Measurements from ENCODE around the gene TMIGD3.

Gene TMIGD3

DNA sequence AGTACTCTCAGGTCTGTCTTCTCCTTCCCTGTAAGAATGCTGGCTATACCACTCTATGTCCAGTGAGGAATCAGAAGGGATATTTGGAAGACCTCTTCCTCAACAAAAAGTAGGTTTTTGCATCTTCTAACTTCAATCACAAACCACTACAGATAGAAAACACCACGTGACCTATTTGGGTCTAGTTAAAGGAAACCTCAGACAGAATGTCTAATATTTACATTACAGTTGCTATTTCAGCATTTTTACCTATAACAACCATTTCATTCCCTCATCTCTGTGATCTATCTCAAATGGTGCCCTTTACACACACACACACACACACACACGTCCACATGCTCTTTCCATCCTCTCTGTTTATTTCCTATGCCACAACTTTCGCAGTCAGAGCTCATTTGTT lies 7.9 kb upstream of the TMIGD3 start:
- no peak for DNase-seq (ENCODE audit: low read depth)
- H3K4me3 ChIP-seq (ENCODE audit: low read depth, low read length) = no peak overlapping the region

DNA sequence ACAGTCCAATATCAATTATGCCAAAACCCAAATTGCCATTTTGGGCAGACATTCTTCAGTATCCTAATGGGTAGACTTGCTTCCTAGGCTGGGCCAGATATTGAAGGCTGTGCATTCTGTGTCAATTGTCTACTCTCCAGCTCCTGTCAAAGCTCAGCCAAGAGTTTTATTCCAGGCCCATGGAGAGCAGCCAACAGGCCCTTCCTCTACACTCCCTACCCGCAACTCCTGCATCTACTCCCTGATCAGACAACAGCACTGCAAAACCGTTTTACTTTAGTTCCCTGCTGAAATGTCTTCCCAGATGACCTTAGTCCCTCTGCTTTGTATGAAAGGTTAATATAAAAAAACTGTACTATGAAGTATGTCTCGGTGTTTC lies 6.6 kb upstream of the TMIGD3 start:
- H3K4me3 ChIP-seq (ENCODE audit: low read depth, low read length) = no peak overlapping the region
- no peak for DNase-seq (ENCODE audit: low read depth)

DNA sequence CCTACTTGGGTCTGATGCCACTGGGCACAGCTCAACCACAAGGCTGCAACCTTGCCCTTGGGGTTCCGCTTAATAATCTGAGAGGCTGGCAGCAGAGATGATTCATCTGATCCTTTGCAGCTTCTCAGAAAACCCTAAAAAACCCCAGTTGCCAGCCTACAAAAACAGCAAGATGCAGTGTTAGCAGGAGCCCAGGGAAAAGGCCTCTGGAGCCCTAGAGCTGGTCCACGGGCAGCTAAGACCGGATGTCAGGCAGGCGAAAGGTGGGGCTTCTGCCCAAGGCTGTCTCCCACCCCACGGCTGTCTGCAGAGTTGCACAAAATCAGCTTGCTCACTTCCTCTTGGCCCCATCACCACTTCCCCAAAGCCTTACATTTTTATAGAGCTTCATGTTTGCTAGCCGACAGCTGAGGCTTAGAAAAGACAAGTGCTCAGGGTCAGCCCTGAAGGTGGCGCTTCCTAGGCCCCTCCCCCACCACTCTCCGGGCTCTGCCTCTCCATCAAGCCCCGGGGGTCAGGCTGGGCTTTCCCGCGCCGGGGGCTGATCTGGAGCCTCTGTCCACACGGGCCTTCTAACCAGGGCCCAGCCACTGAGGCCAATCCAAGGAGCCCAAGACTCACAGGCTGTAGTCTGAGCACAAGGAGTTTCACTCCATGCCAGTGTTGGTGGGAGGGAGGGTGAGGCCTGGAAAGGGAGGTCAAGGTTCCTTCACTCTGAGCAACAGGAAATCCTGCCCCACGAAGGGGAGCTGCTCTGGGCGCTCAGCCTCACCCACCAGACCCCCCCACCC lies 4.2 kb upstream of the TMIGD3 start:
- H3K4me3 ChIP-seq (ENCODE audit: low read depth, low read length) = peak overlapping the region; percentile 25
- DNase-seq (ENCODE audit: low read depth) = peak; percentile 38

DNA sequence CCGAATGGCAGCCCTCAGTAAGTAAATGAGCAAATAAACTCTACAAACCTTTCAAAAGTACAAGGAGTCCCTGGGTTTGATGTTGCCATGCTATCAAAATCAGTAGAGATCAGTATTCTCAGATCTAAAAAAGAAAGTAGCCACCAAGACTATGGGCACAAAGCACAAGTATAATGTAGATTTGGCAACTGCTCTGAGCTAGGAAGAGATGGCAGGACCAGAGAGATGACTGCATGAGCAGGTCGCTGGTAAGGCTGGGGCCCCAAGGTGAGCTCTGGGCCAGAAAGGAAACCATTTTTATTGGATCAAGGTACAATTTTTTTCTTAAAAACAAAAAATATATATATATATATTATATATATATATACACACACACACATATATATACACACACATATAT lies 3.1 kb upstream of the TMIGD3 start:
- DNase-seq (ENCODE audit: low read depth) = no peak
- H3K4me3 ChIP-seq (ENCODE audit: low read depth, low read length) = no peak overlapping the region

DNA sequence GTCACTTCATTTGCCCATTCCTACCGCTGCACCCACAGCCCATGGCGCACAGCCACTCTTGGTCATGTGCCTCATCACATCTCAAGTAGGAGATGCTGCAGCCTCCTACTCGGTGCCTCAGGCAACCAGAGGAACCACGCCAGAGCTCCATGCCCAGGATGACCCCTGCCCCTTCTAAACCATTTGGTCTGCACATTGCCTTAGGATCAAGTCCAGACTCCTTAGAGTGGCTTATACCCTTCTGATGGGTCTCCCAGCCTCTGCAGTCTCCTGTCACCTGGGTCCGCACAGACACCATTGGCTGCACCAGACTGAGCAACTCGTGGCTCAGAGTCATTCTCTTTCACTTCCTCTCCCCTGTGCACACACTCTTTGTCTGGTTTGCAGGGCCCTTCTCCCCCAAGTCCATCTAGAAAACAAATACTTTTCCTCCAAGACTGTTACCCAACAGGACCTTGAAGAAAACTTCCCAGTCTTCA lies 2.2 kb upstream of the TMIGD3 start:
- no peak for DNase-seq (ENCODE audit: low read depth)
- no peak overlapping the region for H3K4me3 ChIP-seq (ENCODE audit: low read depth, low read length)

DNA sequence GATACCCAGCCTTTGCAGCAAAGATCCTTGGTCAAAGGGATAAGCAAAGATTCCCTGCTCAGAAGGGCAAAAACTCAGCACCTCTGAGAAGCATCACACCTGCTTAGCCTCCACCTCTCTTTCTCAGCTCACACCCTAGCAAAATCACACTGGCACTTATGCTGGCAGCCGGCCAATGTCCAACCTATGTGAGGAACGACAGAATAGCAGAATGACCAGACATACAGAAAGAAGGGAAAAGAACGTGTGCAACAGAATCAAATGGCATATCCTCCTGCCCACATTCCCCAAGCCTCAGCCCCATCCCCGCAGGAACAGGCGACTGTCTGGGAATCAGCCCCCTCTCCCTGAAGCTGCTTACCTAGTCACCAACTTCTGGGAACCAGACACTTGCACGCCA lies 664 bp upstream of the TMIGD3 start:
- no peak overlapping the region for H3K4me3 ChIP-seq (ENCODE audit: low read depth, low read length)

DNA sequence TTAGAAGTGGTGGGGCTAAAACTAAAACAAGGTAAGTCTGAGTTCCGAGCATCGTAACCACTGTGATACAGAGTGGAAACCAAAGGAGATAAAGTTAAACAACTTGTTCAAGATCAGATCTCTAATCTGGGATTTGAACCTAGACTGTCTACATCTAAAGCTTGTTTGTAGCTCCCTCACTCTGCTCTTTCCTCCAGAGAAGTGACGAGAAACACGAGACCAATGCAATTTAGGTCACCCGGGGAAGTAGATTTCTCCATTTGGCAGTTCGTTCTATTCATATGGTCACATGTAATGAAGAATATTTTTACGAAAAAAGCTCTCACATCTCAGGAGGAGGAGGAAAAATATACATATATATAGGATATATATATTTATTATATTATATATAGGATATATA lies 1.8 kb downstream of the TMIGD3 start:
- DNase-seq (ENCODE audit: low read depth) = no peak
- no peak overlapping the region for H3K4me3 ChIP-seq (ENCODE audit: low read depth, low read length)

More for the DNA sequence above, 664 bp upstream of the TMIGD3 start:
- DNase-seq (ENCODE audit: low read depth) = no peak

DNA sequence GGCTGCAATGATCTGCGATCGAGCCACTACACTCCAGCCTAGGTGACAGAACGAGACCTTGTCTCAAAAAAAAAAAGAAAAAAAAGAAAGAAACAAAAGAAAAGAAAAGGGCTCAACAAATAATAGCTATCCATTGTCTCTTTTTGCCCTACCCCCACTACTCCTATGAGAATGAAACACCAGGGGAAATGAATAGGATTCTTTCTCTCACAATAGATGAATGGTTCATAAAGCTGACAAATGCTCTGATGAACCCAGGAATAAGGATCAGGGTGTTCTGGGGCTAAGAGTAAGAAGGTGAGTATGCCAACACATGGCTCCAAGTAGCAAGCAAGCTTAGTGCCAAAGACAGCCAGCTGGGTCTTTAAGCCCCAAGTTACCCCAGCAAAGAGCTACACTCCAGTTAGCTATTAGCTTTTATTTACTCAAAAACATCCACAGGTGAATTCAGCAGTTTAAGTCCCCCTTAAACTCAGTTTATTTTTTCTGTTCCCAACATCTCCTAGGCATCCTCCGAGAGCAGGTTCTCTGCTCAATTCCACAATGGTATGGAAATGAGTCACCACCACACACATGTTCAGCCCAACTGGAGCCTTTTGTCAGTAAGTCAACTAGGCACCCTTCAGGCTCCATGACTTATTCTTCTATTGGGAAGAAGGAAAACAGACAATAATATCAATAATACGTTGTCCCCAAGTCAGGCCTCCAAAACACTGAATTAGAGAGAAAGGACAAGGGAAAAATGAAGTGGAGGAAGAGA lies 4.2 kb downstream of the TMIGD3 start:
- no peak for DNase-seq (ENCODE audit: low read depth)
- H3K4me3 ChIP-seq (ENCODE audit: low read depth, low read length) = no peak overlapping the region

DNA sequence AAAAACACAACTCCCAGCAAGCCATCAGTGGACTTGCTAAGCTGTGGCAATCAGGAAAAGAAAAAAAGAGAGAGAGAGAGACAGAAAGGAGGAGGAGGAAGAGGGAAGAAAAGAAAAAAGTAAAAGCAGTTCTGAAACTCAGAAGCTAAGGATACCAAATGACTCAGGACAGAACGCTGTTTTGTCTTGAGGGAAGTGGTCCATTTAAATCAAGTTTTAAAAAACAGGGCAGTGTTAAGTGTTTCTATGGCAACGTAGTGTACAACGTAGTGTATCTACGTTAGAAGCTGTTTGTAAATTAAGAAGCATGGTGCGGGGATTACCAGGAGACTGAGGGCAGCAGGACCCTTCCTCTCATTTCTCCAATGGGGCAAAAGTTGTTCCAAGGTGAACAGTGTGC lies 5.8 kb downstream of the TMIGD3 start:
- DNase-seq (ENCODE audit: low read depth) = no peak
- H3K4me3 ChIP-seq (ENCODE audit: low read depth, low read length) = no peak overlapping the region

DNA sequence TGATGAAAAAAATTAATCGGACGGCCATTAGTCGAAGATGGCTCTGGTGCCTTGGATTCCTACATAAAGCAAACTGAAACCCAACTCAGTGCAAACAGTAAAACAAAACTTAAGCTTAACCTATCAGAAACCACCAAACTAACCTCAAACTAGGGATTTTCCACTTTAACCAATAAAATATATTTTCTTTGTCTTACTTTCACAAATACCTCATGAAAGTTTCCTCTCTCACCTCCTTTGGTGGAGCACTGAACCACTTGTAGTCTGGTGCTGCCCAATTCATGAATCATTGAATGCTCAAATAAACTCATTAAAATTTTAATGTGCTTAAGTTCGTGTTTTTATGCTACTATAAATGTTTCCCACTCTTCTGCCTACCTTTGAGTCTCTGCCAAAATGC lies 7.0 kb downstream of the TMIGD3 start:
- DNase-seq (ENCODE audit: low read depth) = no peak
- no peak overlapping the region for H3K4me3 ChIP-seq (ENCODE audit: low read depth, low read length)

DNA sequence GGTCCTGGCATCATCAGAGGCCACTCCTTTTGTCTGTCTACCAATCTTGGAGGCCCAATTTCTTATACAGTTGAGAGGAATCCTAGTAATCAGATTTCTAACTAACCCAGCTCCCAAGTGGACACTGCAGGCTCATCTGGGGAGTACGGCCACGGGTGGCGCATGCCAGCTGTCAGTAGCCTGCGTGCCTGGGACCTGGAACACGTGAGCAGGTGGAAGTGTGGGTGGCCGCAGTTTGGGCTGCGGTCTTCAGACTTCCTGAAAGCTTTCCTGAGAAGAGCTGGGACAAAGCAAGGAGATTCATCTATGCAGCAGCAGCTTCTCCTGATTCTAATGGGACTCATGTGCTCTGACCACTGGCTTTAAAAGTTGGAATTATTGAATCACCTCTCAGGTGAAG lies 12.4 kb downstream of the TMIGD3 start:
- no peak overlapping the region for H3K4me3 ChIP-seq (ENCODE audit: low read depth, low read length)

DNA sequence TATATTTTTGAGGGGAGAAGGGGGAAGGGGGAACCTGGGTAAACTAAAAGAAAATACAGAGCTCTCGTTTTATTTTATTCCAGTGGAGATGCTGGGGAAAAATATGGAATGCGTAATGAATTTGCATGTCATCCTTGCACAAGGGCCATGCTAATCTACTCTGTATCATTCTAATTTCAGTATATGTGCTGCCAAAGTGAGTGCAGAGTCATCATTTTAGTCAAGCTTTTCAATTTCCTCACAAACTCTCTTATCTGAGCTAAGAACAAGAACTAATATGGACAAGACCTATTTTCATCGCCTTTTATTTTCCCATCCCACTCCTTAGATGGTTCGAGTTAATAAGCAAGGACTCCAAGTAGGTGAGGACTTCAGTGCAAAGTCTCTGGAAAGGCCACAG lies 13.2 kb downstream of the TMIGD3 start:
- DNase-seq (ENCODE audit: low read depth) = no peak
- H3K4me3 ChIP-seq (ENCODE audit: low read depth, low read length) = no peak overlapping the region

More for the DNA sequence above, 12.4 kb downstream of the TMIGD3 start:
- no peak for DNase-seq (ENCODE audit: low read depth)

DNA sequence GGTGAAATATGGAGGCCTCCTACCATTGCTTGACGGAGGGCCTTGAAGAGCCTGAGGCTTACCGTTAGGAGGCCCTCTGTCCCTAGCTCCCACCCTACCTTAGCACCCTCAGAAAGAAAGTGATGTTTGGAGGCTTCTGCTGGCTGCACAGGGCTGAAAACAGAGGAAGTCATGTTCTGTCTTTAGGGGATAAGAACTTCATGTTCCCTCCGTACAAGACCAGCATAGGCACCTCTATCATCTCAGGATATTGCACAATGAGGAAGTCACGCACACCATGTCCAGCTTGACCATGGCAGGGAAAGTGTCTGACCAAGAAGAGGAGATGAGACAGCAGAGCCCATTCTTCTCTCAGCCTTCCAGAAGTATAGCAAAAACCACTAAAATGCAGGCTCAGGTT lies 13.8 kb downstream of the TMIGD3 start:
- no peak overlapping the region for H3K4me3 ChIP-seq (ENCODE audit: low read depth, low read length)
- DNase-seq (ENCODE audit: low read depth) = no peak

DNA sequence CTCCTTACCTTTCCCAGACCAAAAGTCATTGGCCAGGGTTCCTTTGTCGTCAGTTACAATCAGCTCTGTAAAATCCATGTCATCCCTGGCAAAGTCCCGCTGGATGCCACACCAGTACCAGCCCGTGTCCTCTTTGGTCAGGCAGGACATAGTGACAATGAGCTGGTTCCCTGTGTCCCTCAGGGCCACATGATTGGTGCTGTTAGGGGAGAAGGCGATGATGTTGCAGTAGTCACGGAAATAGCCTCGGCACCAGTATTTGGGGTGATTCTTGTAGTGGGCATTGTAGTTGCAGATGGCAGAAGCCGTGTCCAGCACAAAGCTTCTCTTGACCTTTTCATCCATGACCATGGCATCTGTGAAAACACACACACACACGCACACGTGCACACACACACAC lies 14.8 kb downstream of the TMIGD3 start:
- DNase-seq (ENCODE audit: low read depth) = no peak
- no peak overlapping the region for H3K4me3 ChIP-seq (ENCODE audit: low read depth, low read length)

DNA sequence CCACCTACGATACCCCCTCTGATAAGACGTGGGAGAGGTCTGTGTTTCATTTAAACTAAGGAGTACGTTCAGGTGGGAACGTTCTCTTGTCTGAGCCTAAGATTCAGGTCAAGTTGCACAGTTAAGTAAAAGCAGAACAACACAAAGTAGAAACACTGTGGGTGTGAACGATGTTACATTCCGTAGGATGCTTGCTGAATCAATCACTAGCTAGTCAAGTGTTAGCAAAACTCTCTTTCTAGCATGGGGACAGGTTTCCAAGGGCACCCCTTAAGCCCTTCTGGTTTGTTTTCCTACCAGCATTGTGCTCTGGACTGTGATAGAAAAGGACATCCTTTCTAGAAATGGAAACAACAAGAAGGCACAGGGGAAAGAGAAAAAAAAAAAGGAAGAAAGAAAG lies 16.3 kb downstream of the TMIGD3 start:
- no peak overlapping the region for H3K4me3 ChIP-seq (ENCODE audit: low read depth, low read length)
- no peak for DNase-seq (ENCODE audit: low read depth)

DNA sequence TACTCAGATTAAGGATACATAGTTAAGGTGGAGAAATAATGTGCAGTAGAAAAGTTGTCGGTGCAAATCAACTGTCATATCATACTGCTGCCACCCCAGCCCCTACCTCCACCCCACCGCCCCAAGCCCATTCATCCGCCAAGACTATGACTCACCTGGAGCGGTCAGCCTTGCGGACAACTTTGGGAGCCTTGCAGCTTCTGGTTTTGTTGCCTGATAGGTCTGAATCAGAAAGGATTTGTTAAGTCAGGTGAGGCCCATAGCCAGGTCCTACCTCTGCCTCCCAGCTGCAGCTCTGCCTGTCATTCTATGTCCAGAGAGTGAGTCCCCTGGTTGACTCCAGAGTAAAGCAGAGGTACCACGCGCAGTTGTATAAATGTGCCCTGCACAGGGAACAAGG lies 17.0 kb downstream of the TMIGD3 start:
- H3K4me3 ChIP-seq (ENCODE audit: low read depth, low read length) = no peak overlapping the region
- no peak for DNase-seq (ENCODE audit: low read depth)

DNA sequence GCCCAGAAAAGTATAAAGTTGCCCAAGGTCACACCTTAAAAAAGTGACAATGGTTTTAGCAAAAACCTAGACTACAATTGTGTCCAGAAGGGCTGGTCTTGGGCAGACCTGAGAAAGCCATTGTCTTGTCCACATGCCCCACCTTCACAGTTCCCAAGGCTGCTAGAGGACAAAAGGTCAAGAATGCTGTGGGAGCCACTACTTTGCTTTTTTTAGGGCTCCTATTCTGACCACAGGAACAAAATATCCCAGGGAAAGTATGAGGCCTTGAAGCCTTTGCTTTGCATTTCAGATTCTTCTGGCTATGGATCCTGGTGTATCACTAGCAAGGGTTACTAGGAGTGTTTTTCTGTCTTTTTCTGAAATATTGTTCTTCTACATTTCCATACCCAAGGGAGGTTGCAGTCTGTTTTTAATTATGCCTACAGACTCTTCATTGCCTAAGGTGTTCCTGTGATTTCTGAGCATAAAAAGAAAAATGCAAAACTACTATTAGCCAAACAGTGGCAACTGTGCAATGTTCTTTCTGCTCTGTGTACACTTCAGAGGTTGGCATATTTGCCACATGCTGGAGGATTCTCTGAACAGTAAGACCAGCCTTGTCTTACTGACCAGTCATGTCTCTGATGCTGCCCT lies 18.9 kb downstream of the TMIGD3 start:
- H3K4me3 ChIP-seq (ENCODE audit: low read depth, low read length) = no peak overlapping the region
- no peak for DNase-seq (ENCODE audit: low read depth)

DNA sequence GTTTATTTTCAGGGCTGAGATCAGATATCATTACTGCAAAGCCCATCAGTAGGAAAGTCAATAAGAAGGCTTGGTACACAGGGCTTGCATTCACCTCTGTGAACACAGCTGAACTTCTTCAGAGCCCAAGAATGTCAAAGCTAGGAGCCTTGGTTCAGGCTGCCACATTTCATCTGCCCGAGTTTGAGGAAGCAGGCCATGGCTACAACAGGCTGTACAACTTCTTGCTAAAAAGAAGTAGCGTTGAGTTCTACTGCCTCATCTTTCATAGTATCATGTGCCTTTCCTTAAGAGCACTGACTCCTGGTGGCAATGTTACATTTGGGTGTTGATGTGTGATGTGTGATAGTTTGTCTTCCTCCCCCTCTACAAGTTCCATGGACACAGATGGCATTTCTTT lies 19.6 kb downstream of the TMIGD3 start:
- no peak for DNase-seq (ENCODE audit: low read depth)
- H3K4me3 ChIP-seq (ENCODE audit: low read depth, low read length) = no peak overlapping the region

DNA sequence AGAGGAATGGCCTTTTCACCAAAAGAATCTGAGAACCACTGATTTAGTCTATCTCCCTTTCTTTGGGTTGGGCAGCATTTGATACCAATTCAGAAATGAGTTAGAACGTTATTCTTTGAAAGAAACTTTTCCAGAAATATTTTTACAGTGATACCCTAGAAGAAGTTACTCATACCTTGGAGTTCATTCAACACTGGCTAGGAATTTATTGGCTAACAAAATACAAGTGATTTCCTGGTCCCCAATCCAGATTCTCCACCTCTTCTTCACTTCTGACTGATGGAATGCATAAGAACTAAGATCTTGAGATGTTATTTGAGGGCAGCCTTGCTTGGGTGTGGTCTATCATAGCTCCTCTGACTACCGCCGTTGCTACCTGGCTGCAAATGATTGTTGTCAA lies 20.3 kb downstream of the TMIGD3 start:
- no peak overlapping the region for H3K4me3 ChIP-seq (ENCODE audit: low read depth, low read length)
- DNase-seq (ENCODE audit: low read depth) = no peak

DNA sequence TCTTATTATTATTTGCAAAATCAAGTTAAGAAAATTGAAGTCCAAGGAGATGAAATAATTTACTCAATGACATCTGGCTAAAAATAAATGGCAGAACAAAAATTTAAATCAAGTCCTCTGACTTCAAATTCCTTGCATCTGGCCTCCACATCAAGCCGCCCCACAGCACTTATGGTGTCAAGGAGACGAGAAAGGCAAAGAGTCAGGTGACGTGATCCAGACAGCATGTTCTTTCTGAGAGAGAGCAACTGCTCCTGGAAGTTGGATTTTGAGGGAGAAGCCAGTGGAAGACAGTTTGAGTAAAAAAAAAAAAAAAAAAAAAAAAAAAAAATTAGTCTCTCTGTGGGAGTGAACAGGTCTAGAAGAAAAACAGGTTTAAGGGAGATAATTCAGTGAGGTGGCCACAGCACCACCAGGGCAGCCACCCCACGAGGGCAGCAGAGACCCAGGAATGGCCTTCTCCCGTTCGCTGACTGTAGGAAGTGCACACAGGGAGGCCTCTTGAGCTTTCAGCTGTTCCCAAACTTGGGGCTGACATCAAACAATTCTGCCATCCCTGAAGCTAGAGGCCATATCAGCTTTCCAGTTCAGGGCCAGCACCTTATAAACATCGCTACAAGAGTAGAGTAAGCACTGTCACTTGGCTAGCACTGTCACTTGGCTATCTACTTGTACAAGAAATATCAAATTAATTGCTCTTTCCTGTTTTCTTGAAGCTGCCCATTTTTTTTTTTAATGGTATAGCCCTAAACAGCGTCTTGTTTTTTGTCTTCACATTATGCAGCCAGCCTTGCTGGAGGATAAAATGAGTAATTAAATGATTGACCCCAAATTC lies 21.8 kb downstream of the TMIGD3 start:
- peak; percentile 9 for DNase-seq (ENCODE audit: low read depth)
- H3K4me3 ChIP-seq (ENCODE audit: low read depth, low read length) = no peak overlapping the region
